Fibroblast of skin of back (primary cell): ENCODE data around the gene SAG.
"Not testable (repeated sequence)": the region's sequence is repeated elsewhere in the genome, so short reads cannot be mapped to it uniquely, and the experiment has no call there.

Experiments used
- DNase-seq: peaks from one replicate; pipeline ENCODE4 v3.0.0-alpha.2; 2013

The SAG gene

GRCh38 chr2:233356546-233357308 is 49.1 kb downstream of the SAG start:
- DNase-seq, result no peak

DNA sequence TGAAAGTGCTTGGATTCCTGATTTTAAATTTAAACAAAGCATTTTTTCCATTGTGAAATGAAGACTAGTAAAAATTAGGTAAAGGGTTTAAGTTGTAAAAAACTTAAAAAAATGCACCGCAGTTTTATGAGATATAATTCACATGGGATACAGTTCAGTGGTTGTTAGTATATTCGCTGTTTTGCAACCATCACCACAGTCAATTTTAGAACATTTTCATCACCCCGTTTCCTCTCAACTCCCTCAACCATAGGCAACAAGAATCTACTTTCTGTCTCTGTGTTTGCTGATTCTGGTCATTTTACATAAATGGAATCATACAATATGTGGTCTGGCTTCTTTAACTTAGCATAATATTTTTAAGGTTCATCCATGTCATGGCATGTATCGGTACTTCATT is 50.7 kb downstream of the SAG start:
- no peak for DNase-seq

DNA sequence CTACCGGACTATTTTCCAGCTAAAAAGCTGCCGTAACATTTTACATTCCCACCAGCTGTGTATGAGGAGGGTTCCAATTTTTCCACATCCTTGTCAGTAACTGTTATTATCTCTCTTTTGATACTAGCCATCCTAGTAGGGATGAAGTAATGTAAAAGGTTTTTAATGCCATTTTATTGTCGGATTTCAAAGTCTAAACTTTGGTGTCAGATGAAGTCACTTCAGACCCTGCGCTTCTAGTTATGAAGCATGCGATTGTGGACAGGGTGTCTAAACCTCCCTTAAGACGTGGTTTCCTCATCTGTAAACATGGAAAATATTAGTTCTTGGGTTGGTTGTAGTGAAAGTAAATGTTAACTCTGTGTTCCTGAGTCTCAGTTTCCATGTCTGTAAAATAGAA is 51.3 kb downstream of the SAG start:
- DNase-seq, result no peak

DNA sequence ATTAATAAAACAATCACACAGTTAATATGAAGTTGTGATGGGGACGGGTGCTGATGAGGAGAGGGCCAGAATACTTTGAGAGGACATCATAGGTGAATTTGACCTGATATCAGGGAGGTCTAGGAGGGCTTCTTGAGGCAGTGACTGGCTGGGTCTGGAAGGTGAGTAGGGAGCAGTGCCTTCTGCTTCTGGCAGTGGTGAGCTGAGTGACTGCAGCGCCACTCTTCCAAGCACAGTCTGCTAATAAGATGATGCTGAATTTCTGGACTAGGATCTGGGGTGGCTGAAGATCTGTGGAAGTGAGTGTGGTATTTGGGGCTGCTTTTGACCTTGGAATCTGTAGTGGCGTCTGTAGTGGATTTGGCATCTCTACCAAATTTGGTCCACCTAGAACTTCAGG is 52.2 kb downstream of the SAG start:
- DNase-seq, result no peak

GRCh38 chr2:233360771-233361176 is 53.2 kb downstream of the SAG start:
- DNase-seq, result no peak

DNA sequence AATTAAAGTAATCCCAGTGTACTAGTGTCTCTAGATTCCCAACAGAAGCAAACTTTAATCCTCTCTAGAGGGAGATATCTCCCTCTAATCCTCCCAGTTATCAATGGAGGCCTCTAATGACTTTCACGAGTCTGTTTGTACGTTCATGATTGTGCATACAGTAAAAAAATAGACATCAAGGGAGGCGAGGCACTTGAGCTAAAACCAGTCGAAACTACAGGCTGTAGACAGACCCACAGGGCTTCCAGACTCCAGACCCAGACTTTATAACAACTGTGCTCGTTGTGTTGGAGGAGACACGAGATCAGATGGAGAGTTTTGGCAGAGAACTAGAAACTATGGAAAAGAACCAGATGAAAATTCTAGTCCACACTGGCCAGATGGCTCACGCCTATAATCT is 53.7 kb downstream of the SAG start:
- DNase-seq, result no peak

GRCh38 chr2:233362742-233363141 is 55.1 kb downstream of the SAG start:
- DNase-seq, result no peak

- no peak for DNase-seq
Measured at GRCh38 chr2:233363744-233364235, 56.2 kb downstream of the SAG start.

GRCh38 chr2:233365861-233366520 is 58.4 kb downstream of the SAG start:
- no peak for DNase-seq

GRCh38 chr2:233367586-233367985 is 60.0 kb downstream of the SAG start:
- DNase-seq, result no peak

DNA sequence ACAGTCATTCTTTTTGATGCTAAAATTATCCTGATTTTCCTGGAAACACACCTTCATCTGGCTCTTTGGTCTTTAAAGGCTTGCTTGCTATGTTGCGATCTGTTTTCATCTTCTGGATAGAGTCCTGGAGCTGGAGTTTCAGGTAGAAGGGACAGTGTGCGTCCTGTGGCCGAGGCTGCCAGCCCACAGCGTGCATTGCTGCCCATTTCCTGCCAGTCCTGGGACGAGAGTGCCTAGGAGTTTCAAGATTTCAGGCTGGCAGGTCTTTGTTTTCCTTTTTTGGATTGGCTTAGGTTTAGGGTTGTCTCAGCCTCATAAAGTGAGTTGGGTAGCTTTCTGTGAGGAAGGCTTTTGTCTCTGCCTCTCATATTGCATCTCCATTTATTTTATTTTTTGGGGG is 61.1 kb downstream of the SAG start:
- DNase-seq, result no peak

GRCh38 chr2:233369462-233369861 is 61.8 kb downstream of the SAG start:
- DNase-seq, result no peak

GRCh38 chr2:233369897-233370685 is 62.5 kb downstream of the SAG start:
- no peak for DNase-seq

GRCh38 chr2:233371641-233372040 is 64.0 kb downstream of the SAG start:
- DNase-seq, result no peak

DNA sequence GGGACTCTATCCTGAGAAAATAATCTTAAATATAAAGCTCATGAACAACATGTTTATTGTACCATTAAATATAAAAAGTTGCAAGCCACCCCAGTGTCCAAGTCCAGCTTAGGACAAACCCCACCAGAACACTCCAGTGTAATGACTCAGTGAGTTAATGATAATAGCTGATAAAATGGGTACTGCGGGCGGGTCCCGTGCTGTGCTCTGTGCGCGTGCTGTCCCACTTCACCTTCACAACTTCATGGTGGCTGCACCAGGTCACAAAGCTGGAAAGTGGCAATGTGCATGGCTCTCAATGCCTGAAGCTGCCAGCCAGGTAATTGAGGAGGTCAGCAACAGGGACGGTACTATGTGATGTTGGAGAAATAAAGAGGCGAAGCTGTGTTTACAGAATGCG is 65.2 kb downstream of the SAG start:
- DNase-seq, result no peak

- no peak for DNase-seq
Measured at GRCh38 chr2:233373316-233373715, 65.7 kb downstream of the SAG start.

DNA sequence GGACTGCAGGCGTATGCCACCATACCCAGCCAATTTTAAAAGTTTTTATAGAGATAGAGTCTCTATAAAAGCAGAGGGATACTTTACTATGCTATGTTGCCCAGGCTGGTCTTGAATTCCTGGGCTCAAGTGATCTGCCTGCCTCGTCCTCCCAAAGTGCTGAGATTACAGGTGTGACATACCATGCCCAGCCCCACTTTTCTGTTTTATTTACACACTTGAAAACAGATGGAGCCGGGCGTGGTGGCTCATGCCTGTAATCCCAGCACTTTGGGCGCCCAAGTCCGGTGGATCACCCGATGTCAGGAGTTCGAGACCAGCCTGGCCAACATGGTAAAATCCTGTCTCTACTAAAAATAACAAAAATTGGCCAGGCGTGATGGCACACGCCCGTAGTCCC is 67.2 kb downstream of the SAG start:
- DNase-seq, result not testable (repeated sequence)

GRCh38 chr2:233375490-233376314 is 68.1 kb downstream of the SAG start:
- no peak for DNase-seq

DNA sequence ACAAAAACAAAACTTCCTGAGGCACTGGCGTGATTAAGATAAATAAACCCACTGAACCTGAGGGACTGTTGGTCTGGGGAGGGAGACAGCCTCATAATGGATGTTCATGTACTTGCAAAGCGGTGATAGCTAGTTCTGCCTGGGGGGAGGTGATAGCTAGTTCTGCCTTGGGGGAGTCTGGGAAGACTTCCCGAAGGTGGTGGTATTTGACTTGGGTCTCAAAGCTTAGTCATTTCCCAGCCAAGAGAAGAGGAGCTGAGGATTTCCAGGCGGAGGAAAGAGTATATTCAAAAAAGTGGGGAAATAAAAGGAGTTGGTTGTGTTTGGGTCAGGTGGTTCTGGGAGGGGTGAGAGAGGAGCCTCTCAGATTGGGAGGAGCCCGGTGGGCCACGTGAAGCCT is 71.4 kb downstream of the SAG start:
- no peak for DNase-seq

DNA sequence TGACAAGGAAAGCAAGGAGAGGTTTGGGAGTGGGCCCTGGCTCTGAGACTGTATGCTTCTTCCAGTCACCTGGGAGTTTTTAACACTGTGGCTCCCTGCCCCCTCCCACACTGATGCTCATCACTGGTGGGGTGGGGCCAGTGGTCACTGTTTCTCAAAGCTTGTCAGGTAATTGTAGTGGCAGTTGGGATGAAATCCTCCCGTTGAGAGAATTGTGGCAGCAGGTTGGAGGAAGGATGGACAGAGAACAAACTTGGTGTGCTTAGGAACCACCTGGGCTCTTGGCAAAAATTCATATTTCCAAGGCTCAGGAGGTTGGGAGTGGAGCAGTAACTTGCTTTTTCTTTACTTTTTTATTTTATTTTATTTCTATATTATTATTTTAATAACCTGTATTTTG is 71.8 kb downstream of the SAG start:
- DNase-seq, result no peak

DNA sequence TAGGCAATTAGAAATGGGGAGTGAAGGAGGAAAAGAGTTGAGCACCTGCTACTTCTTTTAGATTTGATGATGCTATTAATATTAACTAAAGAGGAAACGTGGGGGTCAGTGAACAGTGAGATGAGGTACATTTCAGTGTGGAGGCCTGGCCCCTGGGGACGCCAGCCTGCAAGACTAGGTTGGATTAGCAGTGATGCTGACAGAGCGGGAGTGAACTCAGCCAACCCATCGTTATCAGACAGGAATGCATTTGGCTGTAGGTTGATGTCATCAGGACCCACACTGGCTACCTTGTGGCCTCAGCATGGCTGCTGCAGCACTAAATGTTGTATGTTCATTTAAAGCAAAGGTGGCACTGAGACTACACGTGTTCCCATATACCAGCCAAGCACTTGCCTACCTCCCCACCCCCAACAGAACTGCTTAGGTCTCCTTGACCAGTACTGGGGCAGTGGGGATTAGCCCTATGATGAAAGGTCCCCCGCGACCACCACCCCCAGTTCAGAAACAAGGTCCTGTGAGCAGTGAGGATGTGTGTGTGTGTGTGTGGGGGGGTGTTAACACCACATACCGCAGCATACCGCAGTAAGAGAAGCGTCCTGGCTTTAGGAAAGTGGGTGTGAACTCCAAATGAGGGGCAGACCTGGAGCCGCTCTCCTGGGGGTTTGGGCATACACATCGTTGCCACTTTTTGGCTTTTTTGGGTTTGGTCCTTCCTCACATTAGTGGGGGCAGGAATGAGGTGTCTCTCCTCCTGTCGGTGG is 72.7 kb downstream of the SAG start:
- DNase-seq, result peak; percentile 10
